OCI-LY7 (cell line): ENCODE measurements around the gene INPP5K. TPM values are rescaled to one million over a fixed set of nuclear protein-coding genes. Genes with fewer than 3 reads are reported as not detected.

ENCODE experiments used
- BruUV-seq: library from RNA; stranded (reverse); fragments of 400-500 nt; replicated peaks from 2 replicates; lab custom pipeline; 2021; lab: Mats Ljungman, UMichigan
- CTCF ChIA-PET: fragments of 300-600 bp; sonication (Branson Sonifier 250); formaldehyde crosslinking; loops from one replicate; lab custom pipeline; 2022; ENCODE audit warnings: antibody characterized with exemption; ENCODE audit not compliant: unreplicated experiment; lab: Charles Lee
- POLR2A ChIA-PET: fragments of 300-600 bp; sonication (Branson Sonifier 250); formaldehyde crosslinking; loops from one replicate; lab custom pipeline; 2022; ENCODE audit warnings: antibody characterized with exemption; lab: Charles Lee
- DNase-seq: peaks from one replicate; pipeline ENCODE4 v3.0.0-alpha.2; 2015; ENCODE audit warnings: low spot score
- H2AFZ ChIP-seq: fragments of 200-600 bp; sonication (generic), shearing (Covaris generic); 2 replicates; pipeline ENCODE4 v1.6.1; 2014; ENCODE audit warnings: mild to moderate bottlenecking, antibody characterized with exemption, low read length, moderate library complexity
- H3K27ac ChIP-seq: fragments of 200-600 bp; sonication (generic); 2 replicates; pipeline ENCODE4 v1.5.1; 2014; ENCODE audit warnings: mixed run types, low read depth, mild to moderate bottlenecking, moderate library complexity, low read length, inconsistent platforms; ENCODE audit not compliant: poor library complexity, severe bottlenecking
- H3K36me3 ChIP-seq: fragments of 200-600 bp; sonication (generic); 2 replicates; pipeline ENCODE4 v1.6.1; 2014; ENCODE audit warnings: mild to moderate bottlenecking, antibody characterized with exemption, low read length, moderate library complexity, mixed read lengths; ENCODE audit not compliant: insufficient read depth
- H3K4me1 ChIP-seq: fragments of 200-600 bp; sonication (generic); 2 replicates; pipeline ENCODE4 v1.5.1; 2014; ENCODE audit warnings: mild to moderate bottlenecking, low read length; ENCODE audit not compliant: insufficient read depth, poor library complexity, severe bottlenecking
- H3K4me2 ChIP-seq: fragments of 200-600 bp; sonication (generic); 2 replicates; pipeline ENCODE4 v1.6.1; 2014; ENCODE audit warnings: mild to moderate bottlenecking, low read length
- H3K4me3 ChIP-seq: fragments of 200-600 bp; sonication (generic); 2 replicates; pipeline ENCODE4 v1.5.1; 2014; ENCODE audit warnings: mild to moderate bottlenecking, low read depth, low read length; ENCODE audit not compliant: poor library complexity, severe bottlenecking
- H3K79me2 ChIP-seq: fragments of 200-600 bp; sonication (generic); 2 replicates; pipeline ENCODE4 v1.6.1; 2016; ENCODE audit warnings: low read depth, mild to moderate bottlenecking, low read length, moderate library complexity, mixed read lengths; ENCODE audit not compliant: insufficient read depth
- H3K9me2 ChIP-seq: fragments of 200-600 bp; sonication (generic); 2 replicates; pipeline ENCODE4 v1.6.1; 2016; ENCODE audit warnings: mild to moderate bottlenecking, low read length, mixed read lengths; ENCODE audit not compliant: insufficient read depth
- H3K9me3 ChIP-seq: fragments of 200-600 bp; sonication (generic); 2 replicates; pipeline ENCODE4 v1.6.1; 2014; ENCODE audit warnings: mild to moderate bottlenecking, mixed run types, low read length, mixed read lengths
- H4K20me1 ChIP-seq: fragments of 200-600 bp; sonication (generic); 2 replicates; pipeline ENCODE4 v1.6.1; 2014; ENCODE audit warnings: mild to moderate bottlenecking, antibody characterized with exemption, low read length, moderate library complexity, mixed read lengths; ENCODE audit not compliant: insufficient read depth
- CTCF ChIP-seq: fragments of 200-600 bp; sonication (generic); conservative IDR thresholded peaks from 2 replicates; pipeline ENCODE4 v1.5.1; 2014; ENCODE audit warnings: mild to moderate bottlenecking, antibody characterized with exemption, low read length, moderate library complexity, mixed read lengths
- EZH2phosphoT487 ChIP-seq: fragments of 200-600 bp; sonication (generic); IDR thresholded peaks from 2 replicates; pipeline ENCODE4 v1.6.1; 2018; ENCODE audit warnings: low read depth, borderline replicate concordance, mild to moderate bottlenecking, mixed run types, antibody characterized with exemption, low read length, moderate library complexity, mixed read lengths
- intact Hi-C: fragments of 100-400 bp; cut with micrococcal nuclease; formaldehyde crosslinking; loops from one replicate; pipeline ENCODE4 v1.10.0; 2022; ENCODE audit not compliant: unreplicated experiment
- total RNA-seq, 2 experiments: library from RNA; depleted of rRNA in 1 of 2; stranded (reverse); fragments of >200 nt in 1 of 2; shearing (Covaris generic) in 1 of 2; gene quantifications; 2 replicates each; pipeline ENCODE4 v1.2.3, GENCODE V29; 2014 to 2022

The INPP5K gene
- total RNA-seq, 2 experiments from 2014 or later, result 28.8 to 40.7 TPM

DNA sequence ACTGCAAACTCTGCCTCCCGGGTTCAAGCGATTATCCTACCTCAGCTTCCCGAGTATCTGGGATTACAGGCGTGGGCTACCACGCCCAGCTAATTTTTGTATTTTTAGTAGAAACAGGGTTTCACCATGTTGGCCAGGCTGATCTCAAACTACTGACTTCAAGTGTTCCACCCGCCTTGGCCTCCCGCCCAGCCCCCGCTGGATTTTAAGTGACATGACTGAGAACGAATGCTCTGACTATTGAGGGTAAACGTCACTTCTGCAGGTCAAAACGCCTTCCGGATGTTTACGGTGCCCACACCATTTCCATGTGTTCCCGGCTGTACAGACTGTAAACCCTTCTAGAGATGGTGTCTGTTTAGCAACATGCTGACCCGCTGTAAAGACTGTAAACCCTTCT is 23.4 kb upstream of the INPP5K start:
- peaks cover 70% of the 10 kb centered on the region; the same call in 1 of the 2 replicates for H3K36me3 ChIP-seq
- no peak for TF ChIP-seq CTCF
- TF ChIP-seq EZH2phosphoT487, result no peak
- no peak overlapping the region for H3K4me2 ChIP-seq
- no peaks in the 10 kb centered on the region for H4K20me1 ChIP-seq
- ChIA-PET POLR2A (no interaction called here), CTCF (no interaction called here)
- DNase-seq, result no peak
- intact Hi-C loops, result no loop called here
- no peaks in the 10 kb centered on the region for H3K9me3 ChIP-seq
- no peak overlapping the region for H2AFZ ChIP-seq
- no TSS peak for BruUV-seq
- H3K4me3 ChIP-seq, result no peak overlapping the region
- H3K4me1 ChIP-seq, result no peaks in the 10 kb centered on the region
- H3K27ac ChIP-seq, result no peak overlapping the region
- no peaks in the 10 kb centered on the region for H3K9me2 ChIP-seq
- no peaks in the 10 kb centered on the region for H3K79me2 ChIP-seq

DNA sequence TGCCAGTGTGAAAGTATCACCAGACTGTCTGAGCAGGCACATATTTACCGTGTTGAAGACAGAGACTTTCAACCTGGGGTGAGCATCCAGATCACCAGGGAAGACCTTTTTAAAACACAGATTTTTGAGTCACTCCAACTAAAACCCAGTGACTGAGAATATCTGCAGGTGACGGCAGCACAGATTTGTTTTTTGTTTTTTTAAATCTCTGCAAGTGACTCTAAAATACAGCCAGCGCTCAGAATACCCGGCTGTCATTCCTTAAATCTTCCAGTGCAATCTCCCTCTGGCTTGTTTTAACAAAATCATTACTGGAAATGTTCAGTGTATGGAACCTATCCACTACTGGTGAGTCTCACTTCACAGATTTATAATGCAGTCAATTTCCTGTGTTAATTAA is 19.3 kb upstream of the INPP5K start:
- POLR2A ChIA-PET, result interaction anchor here (0.5 kb wide), 1 partner anchor 13 kb away, joined by 3 read pairs; no protein-coding TSS in a partner anchor
- intact Hi-C loops, result no loop called here

More for the DNA sequence above, 19.3 kb upstream of the INPP5K start:
- TF ChIP-seq EZH2phosphoT487, result no peak
- no peak for TF ChIP-seq CTCF
- H4K20me1 ChIP-seq, result no peaks in the 10 kb centered on the region
- DNase-seq, result no peak
- BruUV-seq, result no TSS peak
- no peaks in the 10 kb centered on the region for H3K79me2 ChIP-seq
- H3K36me3 ChIP-seq, result peaks cover 69% of the 10 kb centered on the region; the same call in 1 of the 2 replicates
- H3K9me2 ChIP-seq, result no peaks in the 10 kb centered on the region
- H3K4me1 ChIP-seq, result no peaks in the 10 kb centered on the region
- no peaks in the 10 kb centered on the region for H3K9me3 ChIP-seq
- H3K4me3 ChIP-seq, result no peak overlapping the region
- H2AFZ ChIP-seq, result no peak overlapping the region
- CTCF ChIA-PET, result no interaction called here
- H3K27ac ChIP-seq, result no peak overlapping the region
- no peak overlapping the region for H3K4me2 ChIP-seq
